GM12878 (cell line): ENCODE measurements around the gene NACA. TPM values are rescaled to one million over a fixed set of nuclear protein-coding genes. Genes with fewer than 3 reads are reported as not detected.
"Not testable (repeated sequence)": the region's sequence is repeated elsewhere in the genome, so short reads cannot be mapped to it uniquely, and the experiment has no call there.

ENCODE experiments used
- ATAC-seq: fragments of 200-7000 bp; cut with Tn5 transposase; 3 replicates; pipeline ENCODE4 v1.9.1; 2020; ENCODE audit warnings: mild to moderate bottlenecking, moderate library complexity
- BruUV-seq: library from RNA; stranded (reverse); fragments of 400-500 nt; replicated peaks from 2 replicates; lab custom pipeline; 2021; lab: Mats Ljungman, UMichigan
- CTCF ChIA-PET: fragments of 300-600 bp; sonication (Branson Sonifier 250); formaldehyde crosslinking; extraction: SDS; loops from one replicate; lab custom pipeline; 2021; ENCODE audit warnings: inconsistent platforms; lab: Yijun Ruan, JAX
- POLR2A ChIA-PET: fragments of 350-600 bp; formaldehyde crosslinking; extraction: SDS; loops from one replicate; lab custom pipeline; 2021; ENCODE audit warnings: inconsistent platforms; lab: Charles Lee
- RAD21 ChIA-PET: fragments of 300-600 bp; sonication (Branson Sonifier 250); formaldehyde crosslinking; loops from one replicate; lab custom pipeline; 2023; ENCODE audit warnings: antibody characterized with exemption; ENCODE audit not compliant: unreplicated experiment; lab: Charles Lee
- SMC1A ChIA-PET: fragments of 300-600 bp; sonication (Branson Sonifier 250); formaldehyde crosslinking; loops from one replicate; lab custom pipeline; 2023; ENCODE audit not compliant: unreplicated experiment, uncharacterized antibody; lab: Charles Lee
- DNase-seq: peaks from one replicate; pipeline ENCODE4 v3.0.0-alpha.2; 2011; ENCODE audit warnings: low read depth, low spot score
- FAIRE-seq: peaks from 3 replicates; lab custom pipeline; 2011; peaks lifted over from hg19 to GRCh38; lab: Jason Lieb, UNC
- H2AFZ ChIP-seq: 2 replicates; pipeline ENCODE4 v1.6.0; 2011; ENCODE audit warnings: low read depth, low read length, control low read depth; ENCODE audit not compliant: control insufficient read depth
- H3K27ac ChIP-seq: 2 replicates; pipeline ENCODE4 v1.5.1; 2011; ENCODE audit warnings: control low read depth; ENCODE audit not compliant: control insufficient read depth, insufficient read depth
- H3K27me3 ChIP-seq, 2 experiments: replicated peaks in 1 of 2; 2 replicates each; pipeline versions ENCODE4 v1.6.0 to v1.6.1; 2011; ENCODE audit warnings: low read length in 1 of 2; ENCODE audit not compliant: control insufficient read depth in 2 of 2, insufficient read depth in 2 of 2
- H3K36me3 ChIP-seq, 2 experiments: 2 replicates each; pipeline ENCODE4 v1.5.1; 2011; ENCODE audit warnings: low read length in 1 of 2; ENCODE audit not compliant: control insufficient read depth in 2 of 2, insufficient read depth in 2 of 2
- H3K4me1 ChIP-seq: 2 replicates; pipeline ENCODE4 v1.6.1; 2011; ENCODE audit warnings: mild to moderate bottlenecking, low read length, moderate library complexity, mixed read lengths; ENCODE audit not compliant: control insufficient read depth, insufficient read depth
- H3K4me2 ChIP-seq: 2 replicates; pipeline ENCODE4 v1.6.0; 2011; ENCODE audit warnings: control low read depth; ENCODE audit not compliant: control insufficient read depth, insufficient read depth
- H3K4me3 ChIP-seq: fragments of 200-600 bp; sonication (generic); 2 replicates; pipeline ENCODE4 v1.5.1; 2016
- H3K79me2 ChIP-seq: 2 replicates; pipeline ENCODE4 v1.6.0; 2011; ENCODE audit warnings: low read length; ENCODE audit not compliant: control insufficient read depth, insufficient read depth
- H3K9ac ChIP-seq: 2 replicates; pipeline ENCODE4 v1.8.0; 2011; ENCODE audit warnings: low read length, control low read depth, mixed read lengths; ENCODE audit not compliant: control insufficient read depth, insufficient read depth
- H3K9me3 ChIP-seq: replicated peaks from 3 replicates; pipeline ENCODE4 v1.5.1; 2011; ENCODE audit warnings: mild to moderate bottlenecking, low read length; ENCODE audit not compliant: control insufficient read depth, insufficient read depth
- H4K20me1 ChIP-seq: 2 replicates; pipeline ENCODE4 v1.6.0; 2011; ENCODE audit not compliant: control insufficient read depth, insufficient read depth
- LARP7 ChIP-seq: fragments of 450-650 bp; IDR thresholded peaks from 2 replicates; pipeline ENCODE4 v1.6.1; 2017; ENCODE audit warnings: mild to moderate bottlenecking
- RB1 ChIP-seq: fragments of 450-650 bp; formaldehyde crosslinking; IDR thresholded peaks from 2 replicates; pipeline ENCODE4 v1.6.1; 2017; ENCODE audit warnings: mild to moderate bottlenecking, borderline replicate concordance
- YY1 ChIP-seq: IDR thresholded peaks from 2 replicates; pipeline ENCODE4 v1.6.1; 2011; ENCODE audit warnings: low read depth, mild to moderate bottlenecking, low read length
- WGBS: methylation state at CpG from one replicate; pipeline ENCODE4 v1.1.6; 2016; ENCODE audit warnings: low lambda C conversion rate; ENCODE audit not compliant: insufficient replicate concordance, insufficient coverage; ENCODE audit errors: missing lambda C conversion rate; 5-methylcytosine and 5-hydroxymethylcytosine counted together
- in situ Hi-C: fragments of 300-500 bp; cut with MboI; formaldehyde crosslinking; loops from 9 replicates; pipeline ENCODE4 v1.14.3; 2018; ENCODE audit warnings: mixed read lengths
- intact Hi-C: fragments of 100-400 bp; cut with micrococcal nuclease; formaldehyde crosslinking; loops from one replicate; pipeline ENCODE4 v1.14.2; 2022; ENCODE audit not compliant: unreplicated experiment
- polyA plus RNA-seq, 11 experiments: library from polyadenylated mRNA; depleted of rRNA in 4 of 11; unstranded in 6 of 11; stranded (reverse) in 5 of 11; fragments of >200 nt; fragmentation: Nextera tagmentation in 4 of 11; fragmentation: Illumina TruSeq in 1 of 11; extraction: Ambion mirVana in 4 of 11; extraction: Trizol in 1 of 11; gene quantifications; 1 replicate in 1 of 11; 2 replicates in 10 of 11; pipeline versions ENCODE4 v1.2.1 to v1.2.3, GENCODE V29; 2011 to 2016; ENCODE audit warnings: inconsistent platforms in 2 of 11, missing spikeins in 2 of 11, low read depth in 1 of 11
- total RNA-seq, 4 experiments: library from RNA; depleted of rRNA in 3 of 4; stranded (reverse); fragments of >200 nt in 3 of 4; fragmentation: Illumina TruSeq in 1 of 4; extraction: Trizol in 1 of 4; gene quantifications; 2 replicates each; pipeline versions ENCODE4 v1.2.1 to v1.2.3, GENCODE V29; 2013 to 2021

Gene NACA
- total and polyA plus RNA-seq, 10 of the 15 experiments (the other 5 are each of a cell fraction or from before 2014, with no cell fraction given), result 1,181 to 2,782 (median 1,905) TPM

GRCh38 chr12:56704522-56704921, 20.6 kb downstream of the NACA start:
- in situ Hi-C loops, H3K36me3 ChIP-seq, H3K4me3 ChIP-seq, H3K27me3 ChIP-seq, H4K20me1 ChIP-seq, CTCF ChIA-PET, DNase-seq, RAD21 ChIA-PET, ATAC-seq, H3K27ac ChIP-seq, FAIRE-seq, BruUV-seq, SMC1A ChIA-PET, intact Hi-C loops, H3K4me1 ChIP-seq, H3K9ac ChIP-seq, H3K9me3 ChIP-seq, H3K79me2 ChIP-seq, H2AFZ ChIP-seq, H3K4me2 ChIP-seq: not testable (repeated sequence)
- 46% methylated on average over 5 of the region's 5 CpGs for WGBS
- POLR2A ChIA-PET, result interaction anchor here (0.6 kb wide), 1 partner anchor 21 kb away, joined by 4 read pairs; no protein-coding TSS in a partner anchor
- peak; percentile 62; the same call in 1 of the 2 replicates for TF ChIP-seq YY1

- Histone ChIP-seq H3K9me3 (no peaks in the 10 kb centered on the region), H2AFZ (no peak overlapping the region), H3K4me2 (no peak overlapping the region), H3K4me1 (0 out of 2 replicates have a peak, but pooled peaks cover 3% of the 10 kb centered on the region), H3K79me2 (no peaks in the 10 kb centered on the region), H3K27ac (no peak overlapping the region), H3K4me3 (no peak overlapping the region), H3K36me3 (no peaks in the 10 kb centered on the region), H3K9ac (no peak overlapping the region), H4K20me1 (no peaks in the 10 kb centered on the region), H3K27me3 (no peaks in the 10 kb centered on the region)
- ChIA-PET POLR2A (interaction anchor here (0.6 to 1.2 kb wide), 6 partner anchors 19 to 233 kb away, joined by 3 to 5 read pairs (median 3); no protein-coding TSS in a partner anchor), CTCF (interaction anchor here (1.3 kb wide), 1 partner anchor 14 kb away, joined by 4 read pairs; no protein-coding TSS in a partner anchor), RAD21 (no interaction called here), SMC1A (interaction anchor here (0.8 kb wide), 1 partner anchor 9 kb away, joined by 3 read pairs; no protein-coding TSS in a partner anchor)
- FAIRE-seq (no peak), DNase-seq (no peak), ATAC-seq (no peak)
- no TSS peak for BruUV-seq
- TF ChIP-seq RB1 (no peak), LARP7 (no peak)
- in situ Hi-C loops, result no loop called here
- intact Hi-C loops, result no loop called here
- WGBS, result 50% methylated on average over 3 of the region's 3 CpGs
Measured at GRCh38 chr12:56699020-56699661, 26.0 kb downstream of the NACA start.
